ENCODE data around the gene DICER1.

GRCh38 chr14:95062946-95063345, 94.4 kb downstream of the DICER1 start:
- TF ChIP-seq CTCF (IDR thresholded peaks at IDR 0.05; ENCODE audit: low read depth, low read length) (no peak), EZH2phosphoT487 (IDR thresholded peaks at IDR 0.05; ENCODE audit: low read depth) (no peak)
